Tibial nerve (tissue), 4 donors: ENCODE measurements around the gene DOK5. TPM values are rescaled to one million over a fixed set of nuclear protein-coding genes. Genes with fewer than 3 reads are reported as not detected.

Experiments used
- DNase-seq, 2 donors: peaks; one replicate each; pipeline ENCODE4 v3.0.0-alpha.2; 2019; ENCODE audit warnings: low spot score in 2 of 2
- H3K27ac ChIP-seq, 4 donors: fragments of 200-600 bp; sonication (generic) in 3 of 4; one replicate each; pipeline ENCODE4 v1.5.1; 2017 to 2019; ENCODE audit warnings: mild to moderate bottlenecking in 1 of 4
- H3K27me3 ChIP-seq, 2 donors: fragments of 200-600 bp; sonication (generic) in 1 of 2; one replicate each; pipeline versions ENCODE4 v1.5.1 to v1.6.0; 2017 to 2019
- H3K36me3 ChIP-seq, 3 donors: fragments of 200-600 bp; sonication (generic); one replicate each; pipeline ENCODE4 v1.5.1; 2018 to 2019
- H3K4me1 ChIP-seq, 4 donors: fragments of 200-600 bp; sonication (generic) in 3 of 4; one replicate each; pipeline ENCODE4 v1.5.1; 2017 to 2019
- H3K4me3 ChIP-seq, 4 donors: fragments of 200-600 bp; sonication (generic) in 3 of 4; one replicate each; pipeline ENCODE4 v1.5.1; 2017 to 2019; ENCODE audit warnings: mild to moderate bottlenecking in 1 of 4, moderate library complexity in 1 of 4
- H3K9me3 ChIP-seq, 4 donors: fragments of 200-600 bp; sonication (generic) in 3 of 4; one replicate each; pipeline ENCODE4 v1.5.1; 2017 to 2019
- CTCF ChIP-seq, 5 experiments: fragments of 200-600 bp in 3 of 5; fragments of 450-650 bp in 2 of 5; sonication (generic) in 3 of 5; IDR thresholded peaks; one replicate each; pipeline ENCODE4 v1.5.1; 2016 to 2019; ENCODE audit warnings: antibody characterized with exemption in 5 of 5, mild to moderate bottlenecking in 3 of 5, moderate library complexity in 2 of 5
- EP300 ChIP-seq, 2 donors: sonication (generic); formaldehyde crosslinking; IDR thresholded peaks; one replicate each; pipeline ENCODE4 v1.6.1; 2017; ENCODE audit warnings: antibody characterized with exemption in 2 of 2, mild to moderate bottlenecking in 1 of 2
- POLR2A ChIP-seq, 2 donors: fragments of 450-650 bp; IDR thresholded peaks; one replicate each; pipeline ENCODE4 v1.6.1; 2017; ENCODE audit warnings: antibody characterized with exemption in 2 of 2, mild to moderate bottlenecking in 2 of 2, moderate library complexity in 2 of 2
- WGBS, 2 donors: methylation state at CpG; one replicate each; pipeline ENCODE4 v1.1.5; 2018; 5-methylcytosine and 5-hydroxymethylcytosine counted together
- total RNA-seq, 4 donors: library from RNA; depleted of rRNA; stranded (reverse); fragments of >200 nt; gene quantifications; one replicate each; pipeline ENCODE4 v1.1.0, GENCODE V29; 2016

Gene DOK5
- total RNA-seq, 4 donors from 2014 or later, result 5.3 to 11.3 (median 7.5) TPM

DNA sequence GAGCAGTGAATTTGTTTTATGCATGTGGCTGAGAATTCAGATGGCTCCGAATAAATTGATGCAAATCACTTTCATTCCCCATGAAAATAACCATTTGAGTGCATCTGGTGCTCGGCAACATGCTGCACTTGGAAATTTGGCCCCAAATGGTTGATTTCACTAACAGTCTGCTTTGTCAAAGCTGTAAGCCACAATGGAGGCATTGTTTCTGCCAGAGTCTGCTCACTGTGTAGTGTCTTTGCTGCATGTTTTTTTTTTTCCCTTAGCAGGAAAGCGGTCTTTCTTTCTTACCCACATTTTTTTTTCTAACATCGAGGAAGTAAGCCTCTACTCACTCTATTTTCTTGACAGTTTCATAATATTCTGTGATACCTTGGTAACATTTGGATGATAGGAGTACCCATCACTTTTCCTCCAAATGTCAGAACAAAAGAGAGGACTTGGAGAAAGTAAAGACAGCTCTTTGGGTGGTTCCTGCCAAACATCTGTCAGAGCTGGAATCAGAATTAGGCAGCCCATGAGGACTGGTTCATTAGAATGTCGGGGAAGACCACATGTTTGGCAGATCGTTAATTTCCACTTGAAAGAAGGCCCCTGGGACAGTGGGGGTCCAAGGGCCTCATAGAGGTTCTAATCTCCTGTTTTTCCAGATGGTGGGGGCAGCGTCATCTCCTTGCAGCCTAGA, 149.5 kb downstream of the DOK5 start:
- WGBS, 2 donors, result 7 to 18% methylated on average over 7 of the region's 7 CpGs

GRCh38 chr20:54625497-54625896, 150.1 kb downstream of the DOK5 start:
- no peaks in the 10 kb centered on the region for H3K9me3 ChIP-seq
- WGBS, 2 donors, result 62 to 63% methylated on average over 1 of the region's 1 CpG
- TF ChIP-seq CTCF (IDR thresholded peaks at IDR 0.05), result no peak
- TF ChIP-seq EP300 (IDR thresholded peaks at IDR 0.05), result no peak
- no peak for TF ChIP-seq POLR2A (IDR thresholded peaks at IDR 0.05)
- DNase-seq, result no peak
- no peaks in the 10 kb centered on the region for H3K27me3 ChIP-seq
- no peaks in the 10 kb centered on the region for H3K36me3 ChIP-seq
- peaks cover 4 to 41% (median 10%) of the 10 kb centered on the region in 4 donors for H3K4me1 ChIP-seq
- peak overlapping the region in 2 of 4 donors; percentile 56 to 76 for H3K27ac ChIP-seq
- no peak overlapping the region for H3K4me3 ChIP-seq

More for the DNA sequence above, 149.5 kb downstream of the DOK5 start:
- H3K36me3 ChIP-seq, result no peaks in the 10 kb centered on the region
- no peaks in the 10 kb centered on the region for H3K9me3 ChIP-seq
- H3K27me3 ChIP-seq, result no peaks in the 10 kb centered on the region
- H3K4me3 ChIP-seq, result peak overlapping the region in 1 of 4 donors; percentile 12
- no peak for DNase-seq
- TF ChIP-seq POLR2A (IDR thresholded peaks at IDR 0.05) (no peak), EP300 (IDR thresholded peaks at IDR 0.05) (peak in 1 of 2 donors; percentile 49), CTCF (IDR thresholded peaks at IDR 0.05) (no peak)
- peak overlapping the region in 2 of 4 donors; percentile 56 to 76 for H3K27ac ChIP-seq
- H3K4me1 ChIP-seq, result peaks cover 4 to 41% (median 10%) of the 10 kb centered on the region in 4 donors

GRCh38 chr20:54626126-54626525, 150.7 kb downstream of the DOK5 start:
- H3K4me3 ChIP-seq, result no peak overlapping the region
- H3K27me3 ChIP-seq, result no peaks in the 10 kb centered on the region
- TF ChIP-seq CTCF (IDR thresholded peaks at IDR 0.05) (no peak), EP300 (IDR thresholded peaks at IDR 0.05) (no peak), POLR2A (IDR thresholded peaks at IDR 0.05) (no peak)
- DNase-seq, result no peak
- no peaks in the 10 kb centered on the region for H3K36me3 ChIP-seq
- 90 to 93% methylated on average over 5 of the region's 5 CpGs for WGBS, 2 donors
- no peak overlapping the region for H3K27ac ChIP-seq
- peaks cover 4 to 41% (median 10%) of the 10 kb centered on the region in 4 donors for H3K4me1 ChIP-seq
- no peaks in the 10 kb centered on the region for H3K9me3 ChIP-seq

- WGBS, 2 donors, result 88 to 90% methylated on average over 4 of the region's 4 CpGs
- H3K36me3 ChIP-seq, result no peaks in the 10 kb centered on the region
- TF ChIP-seq EP300 (IDR thresholded peaks at IDR 0.05), result no peak
- TF ChIP-seq POLR2A (IDR thresholded peaks at IDR 0.05), result no peak
- TF ChIP-seq CTCF (IDR thresholded peaks at IDR 0.05), result no peak
- DNase-seq, result no peak
- H3K4me1 ChIP-seq, result peaks cover 0 to 11% (median 2%) of the 10 kb centered on the region in 4 donors
- H3K4me3 ChIP-seq, result no peak overlapping the region
- no peak overlapping the region for H3K27ac ChIP-seq
- H3K27me3 ChIP-seq, result no peaks in the 10 kb centered on the region
- no peaks in the 10 kb centered on the region for H3K9me3 ChIP-seq
These were observed 154.2 kb downstream of the DOK5 start for GRCh38 chr20:54629632-54630031.

DNA sequence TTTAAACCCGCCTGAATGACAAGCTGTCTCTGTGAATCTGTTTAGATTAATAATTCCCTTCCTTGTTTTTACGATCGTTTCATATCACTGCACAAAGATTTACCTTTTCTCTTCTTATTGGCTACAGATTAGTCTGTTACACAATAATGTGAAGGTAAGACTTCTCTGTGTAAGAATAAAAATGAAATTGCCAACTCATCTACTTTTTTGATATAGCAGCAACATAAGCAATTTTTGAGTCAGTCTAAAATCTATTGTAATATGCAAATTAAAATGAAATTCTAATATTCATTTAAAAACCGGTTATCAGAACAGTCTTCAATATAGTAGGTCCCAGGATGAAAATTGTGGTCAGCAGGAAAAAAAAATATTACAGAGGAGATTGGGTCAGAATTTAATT, 155.2 kb downstream of the DOK5 start:
- Histone ChIP-seq H3K27me3 (no peaks in the 10 kb centered on the region), H3K4me3 (no peak overlapping the region), H3K4me1 (peaks cover 0 to 1% (median 0%) of the 10 kb centered on the region in 4 donors), H3K36me3 (no peaks in the 10 kb centered on the region), H3K9me3 (no peaks in the 10 kb centered on the region), H3K27ac (no peak overlapping the region)
- TF ChIP-seq EP300 (IDR thresholded peaks at IDR 0.05) (no peak), POLR2A (IDR thresholded peaks at IDR 0.05) (no peak), CTCF (IDR thresholded peaks at IDR 0.05) (no peak)
- WGBS, 2 donors, result 77 to 84% methylated on average over 4 of the region's 4 CpGs
- no peak for DNase-seq
